Dermis microvascular lymphatic vessel endothelial cell (primary cell): Measurements from ENCODE around the gene ACTR10. TPM values are rescaled to one million over a fixed set of nuclear protein-coding genes. Genes with fewer than 3 reads are reported as not detected.

Experiments used
- DNase-seq, 2 donors: peaks; one replicate each; pipeline versions ENCODE4 v3.0.0 to v3.0.0-alpha.2; 2010; ENCODE audit warnings: low read depth in 2 of 2
- total RNA-seq: library from RNA; depleted of rRNA; stranded (reverse); fragments of >200 nt; gene quantifications from 2 replicates; pipeline ENCODE4 v1.2.1, GENCODE V29; 2014

Gene ACTR10
- 24.9 and 27.7 TPM in 2 replicates for total RNA-seq

- peak; percentile 43 to 77 for DNase-seq
Observed at GRCh38 chr14:58199726-58200479, at the start of gene ACTR10. TSS of gene ACTR10 (plus strand) at chr14:58200149. CDS start at chr14:58200218, 69 bp downstream.

DNA sequence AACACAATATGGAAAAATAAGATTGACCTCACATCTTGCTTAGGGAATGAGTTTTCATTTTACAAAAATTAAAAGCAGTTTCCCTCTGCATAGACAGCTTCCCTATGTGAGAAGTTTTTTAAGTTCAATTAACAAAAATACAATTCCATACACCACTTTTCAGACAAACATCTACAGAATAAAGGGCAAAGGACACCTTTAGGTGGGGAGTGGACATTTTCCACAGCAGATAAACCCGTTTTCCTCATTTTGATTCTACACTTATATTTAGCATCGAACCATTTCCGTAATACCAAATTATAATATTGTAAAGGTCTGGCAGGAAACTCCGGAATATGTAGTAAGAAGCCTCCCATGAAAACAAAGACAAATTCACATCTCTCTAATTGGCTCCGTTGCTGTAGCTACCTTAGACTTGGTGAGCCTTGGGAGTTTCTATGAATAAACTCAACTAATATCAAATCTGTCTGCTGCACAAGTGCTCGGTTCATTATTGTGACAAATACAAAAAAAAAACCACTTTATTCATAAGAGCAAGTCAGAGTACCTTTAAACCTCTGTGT, 49.6 kb upstream of the ACTR10 start:
- no peak for DNase-seq

- peak in 1 of 2 donors; percentile 30 for DNase-seq
Observed at GRCh38 chr14:58151133-58152013, 48.6 kb upstream of the ACTR10 start.

GRCh38 chr14:58152014-58152857, 47.7 kb upstream of the ACTR10 start, which contains the start of gene ARMH4:
TSS of gene ARMH4 (minus strand) at chr14:58152213. CDS start at chr14:58139358, 12,855 bp downstream.
- peak; percentile 47 to 91 for DNase-seq

DNA sequence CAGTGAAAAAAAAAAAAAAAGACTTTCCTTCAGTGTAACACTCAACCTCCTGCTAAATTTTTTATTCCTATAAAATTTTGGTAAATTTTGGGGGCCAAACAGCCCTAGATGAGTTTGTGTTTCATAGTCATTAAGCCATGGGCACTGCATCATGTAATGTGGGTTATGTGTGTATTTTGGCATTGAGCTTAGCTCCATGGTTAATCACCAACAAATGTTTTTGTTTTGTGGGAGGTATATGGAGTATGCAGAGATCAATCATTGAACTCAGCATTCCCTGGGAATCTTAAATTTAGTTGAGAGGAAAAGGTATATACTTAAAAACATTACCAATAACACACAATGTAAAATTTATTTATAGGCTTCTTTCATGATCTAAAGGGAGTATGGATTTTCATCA, 39.4 kb upstream of the ACTR10 start:
- DNase-seq, result no peak

GRCh38 chr14:58166005-58166983, 33.7 kb upstream of the ACTR10 start:
- DNase-seq, result peak; percentile 9 to 67

- DNase-seq, result no peak
Observed at GRCh38 chr14:58167057-58167456, 32.9 kb upstream of the ACTR10 start.

DNA sequence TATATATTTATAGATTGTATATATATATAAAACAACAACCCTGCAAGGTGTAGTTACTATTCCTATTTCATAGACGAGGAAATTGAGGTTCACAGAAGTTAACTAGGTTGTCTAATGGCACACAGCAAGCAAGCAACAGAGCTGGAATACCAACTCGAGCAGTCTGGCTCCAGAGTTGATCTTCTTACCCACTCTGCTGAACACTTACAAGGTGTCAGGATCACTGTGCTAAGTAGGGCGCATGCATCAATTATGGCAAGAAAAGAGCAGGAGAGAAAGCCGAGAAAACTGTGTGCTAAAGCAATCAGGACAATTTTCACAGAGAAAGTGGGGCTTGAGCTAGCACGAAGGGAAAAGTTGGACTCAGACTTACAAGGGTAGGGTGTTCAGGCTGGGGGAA, 32.1 kb upstream of the ACTR10 start:
- DNase-seq, result no peak

GRCh38 chr14:58171090-58171489, 28.9 kb upstream of the ACTR10 start:
- DNase-seq, result peak; percentile 52 to 85

- no peak for DNase-seq
Observed at GRCh38 chr14:58177125-58177524, 22.8 kb upstream of the ACTR10 start.

- DNase-seq, result no peak
Observed at GRCh38 chr14:58189176-58189575, 10.8 kb upstream of the ACTR10 start.

DNA sequence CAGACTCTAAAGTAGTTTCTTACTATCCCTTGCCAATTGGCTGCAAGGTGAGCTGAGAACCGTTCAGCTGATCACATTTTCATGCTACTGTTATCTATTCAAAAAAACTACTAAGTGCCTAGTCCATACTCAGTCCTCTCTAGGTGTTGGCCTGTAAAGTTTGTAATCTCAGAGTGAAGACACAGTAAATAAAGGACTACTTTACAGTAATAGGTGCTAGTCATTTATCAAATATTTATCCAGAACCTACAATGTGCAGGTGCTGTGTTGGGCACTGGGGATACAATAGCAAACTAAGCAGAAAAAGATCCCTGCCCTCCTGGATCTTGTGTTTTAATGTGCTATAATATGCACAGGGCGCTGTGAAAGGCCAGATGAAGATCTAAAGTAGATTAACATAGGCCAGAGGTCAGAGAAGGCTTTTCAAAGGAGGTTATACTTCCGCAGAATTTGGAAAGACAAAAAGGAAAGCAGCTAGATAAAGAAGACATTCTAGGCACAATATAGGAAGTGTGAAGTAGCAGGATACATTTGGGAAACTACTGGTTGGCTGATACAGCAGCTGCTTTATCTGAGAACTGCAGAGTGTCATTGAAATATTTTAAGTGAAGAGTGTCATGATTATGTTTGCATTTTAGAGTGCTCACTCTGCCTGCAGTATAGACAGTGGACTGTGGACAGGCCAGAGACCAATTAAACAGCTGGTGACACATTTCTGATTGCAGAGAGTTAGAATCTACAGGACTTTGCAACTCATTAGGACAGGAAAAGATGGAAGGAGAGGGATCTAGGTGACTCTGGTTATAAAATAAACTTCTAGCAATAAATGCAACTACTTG, 8.0 kb upstream of the ACTR10 start:
- no peak for DNase-seq

DNA sequence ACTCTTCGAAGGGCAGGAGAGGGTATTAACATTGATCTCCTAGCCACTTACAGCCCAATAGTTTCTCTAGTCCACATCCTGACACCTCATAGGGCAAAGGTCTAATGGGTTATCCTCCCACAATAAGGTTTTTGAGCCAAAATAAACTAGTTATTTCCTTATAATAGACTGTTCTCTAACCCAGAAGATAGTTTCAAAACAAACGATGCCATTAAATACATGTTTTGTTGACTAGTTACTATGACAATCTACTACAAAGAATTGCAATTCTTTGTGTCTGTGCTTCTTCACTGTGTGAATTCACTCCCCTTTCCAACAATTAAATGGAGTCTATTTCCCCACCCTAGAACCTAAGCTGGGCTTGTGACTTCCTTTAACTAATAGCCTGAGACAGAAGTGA, 6.4 kb upstream of the ACTR10 start:
- DNase-seq, result peak; percentile 78 to 79

DNA sequence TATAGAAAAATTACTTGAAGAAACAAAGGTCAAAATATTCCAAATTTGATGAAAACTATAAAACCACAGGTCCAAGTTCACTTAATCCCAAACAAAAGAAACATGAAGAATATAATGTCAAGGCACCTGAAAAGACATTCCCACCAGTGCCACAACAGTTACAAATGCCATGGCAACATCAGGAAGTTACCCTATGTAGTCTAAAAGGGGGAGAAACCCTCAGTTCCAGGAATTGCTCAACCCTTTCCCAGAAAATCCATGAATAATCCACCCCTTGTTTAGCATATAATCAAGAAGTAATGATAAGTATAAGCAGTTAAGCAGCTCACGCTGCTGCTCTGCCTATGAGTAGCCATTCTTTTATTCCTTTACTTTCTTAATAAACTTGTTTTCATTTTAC, 3.8 kb upstream of the ACTR10 start:
- DNase-seq, result no peak

GRCh38 chr14:58198086-58198485, 1.9 kb upstream of the ACTR10 start:
- no peak for DNase-seq

DNA sequence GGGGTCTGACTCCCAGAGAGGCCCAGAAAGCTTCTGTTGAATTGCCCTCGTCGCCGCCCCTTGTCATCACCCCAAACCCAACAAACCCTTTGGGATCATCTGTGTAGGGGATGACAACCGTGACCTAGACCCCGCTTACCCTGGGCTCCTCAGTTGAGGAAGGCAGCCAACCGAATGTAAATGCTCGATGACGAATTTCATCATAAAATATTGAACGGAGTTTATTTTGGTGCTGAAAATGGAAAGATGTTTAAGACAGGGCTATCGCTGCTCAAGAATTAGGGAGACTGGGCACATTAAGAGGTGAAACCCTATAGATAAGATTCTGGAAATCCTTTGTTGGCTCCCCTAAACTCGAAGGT, 512 bp downstream of the ACTR10 start:
- no peak for DNase-seq

DNA sequence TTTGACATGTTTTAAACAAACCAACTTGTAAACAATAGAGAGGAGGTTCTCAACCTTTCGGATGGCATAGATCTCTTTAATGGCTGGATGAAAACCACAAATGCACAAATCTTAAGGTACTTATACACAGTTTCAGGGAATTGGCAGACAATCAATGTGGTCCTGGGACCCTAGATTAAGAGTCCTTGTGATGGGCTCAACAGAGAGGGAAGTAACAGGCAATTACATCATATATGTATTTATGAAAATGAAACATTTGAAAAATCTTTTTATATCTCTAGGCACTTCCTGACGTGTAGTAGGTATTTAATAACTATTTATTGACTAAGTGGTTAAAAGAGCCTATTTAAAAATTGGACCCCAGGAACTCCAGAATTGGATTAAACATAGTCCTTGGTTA, 897 bp downstream of the ACTR10 start:
- DNase-seq, result peak in 1 of 2 donors; percentile 7

- no peak for DNase-seq
Observed at GRCh38 chr14:58213176-58213575, 13.2 kb downstream of the ACTR10 start.
